ENCODE results near the gene MTUS2. TPM values are rescaled to one million over a fixed set of nuclear protein-coding genes. Genes with fewer than 3 reads are reported as not detected.

The MTUS2 gene
- total and polyA plus RNA-seq, 2 donors (not counting 3 experiments of a cell fraction or from before 2014, with no cell fraction given): not detected

GRCh38 chr13:29227576-29227975 is 407.4 kb downstream of the MTUS2 start:
- dilution Hi-C loops (cut with MboI; ENCODE audit: extremely low pct_ligation_motif_present, low sequenced_read_pairs): no loop called here
- intact Hi-C loops (cut with micrococcal nuclease): no loop called here
- Histone ChIP-seq H3K4me1 (ENCODE audit: control insufficient read depth, extremely low read depth, insufficient read depth, low read length) (no peaks in the 10 kb centered on the region), H3K36me3 (ENCODE audit: control insufficient read depth in 2 of 2, extremely low read depth in 1 of 2, insufficient read depth in 2 of 2, low read length in 2 of 2) (no peaks in the 10 kb centered on the region), H2AFZ (ENCODE audit: low read depth, low read length) (no peak overlapping the region), H3K27ac (ENCODE audit: insufficient read depth, low read depth, low read length) (no peak overlapping the region), H3K9me3 (replicated peaks; ENCODE audit: control insufficient read depth, insufficient read depth, low read length) (no peaks in the 10 kb centered on the region), H3K9ac (replicated peaks; ENCODE audit: extremely low read depth, insufficient read depth, low read length) (no peak overlapping the region), H3K79me2 (ENCODE audit: control insufficient read depth, insufficient read depth, low read length) (no peaks in the 10 kb centered on the region), H3K9me1 (replicated peaks; ENCODE audit: control insufficient read depth, extremely low read depth, insufficient read depth, low read length) (no peaks in the 10 kb centered on the region), H3K27me3 (ENCODE audit: control insufficient read depth in 2 of 2, insufficient read depth in 2 of 2, low read length in 2 of 2) (no peaks in the 10 kb centered on the region), H3K4me2 (ENCODE audit: insufficient read depth, low read length) (no peak overlapping the region), H3K4me3 (replicated peaks in 1 of 3; ENCODE audit: insufficient read depth in 1 of 3, low read depth in 1 of 3, low read length in 3 of 3) (no peak overlapping the region), H4K20me1 (replicated peaks; ENCODE audit: control insufficient read depth, extremely low read depth, insufficient read depth, low read length) (no peaks in the 10 kb centered on the region)
- TF ChIP-seq MAX (IDR thresholded peaks at IDR 0.05; ENCODE audit: insufficient read depth, insufficient read length): no peak
- no peak for TF ChIP-seq GATA2 (IDR thresholded peaks at IDR 0.05; ENCODE audit: insufficient read depth, insufficient read length, low read depth, low read length)
- no peak for TF ChIP-seq POLR2AphosphoS5 (IDR thresholded peaks at IDR 0.05; ENCODE audit: insufficient read depth, low read depth, low read length)
- no peak for TF ChIP-seq POLR2A (IDR thresholded peaks at IDR 0.05; ENCODE audit: low read depth, low read length)
- TF ChIP-seq FOS (IDR thresholded peaks at IDR 0.05; ENCODE audit: borderline replicate concordance, insufficient read depth, low read length): no peak
- TF ChIP-seq CTCF (IDR thresholded peaks at IDR 0.05; ENCODE audit: extremely low read depth in 1 of 2, insufficient read depth in 1 of 2, low read depth in 1 of 2, low read length in 2 of 2): no peak
- TF ChIP-seq MYC (IDR thresholded peaks at IDR 0.05; ENCODE audit: low read depth, low read length): no peak
- TF ChIP-seq EZH2 (IDR thresholded peaks at IDR 0.05; ENCODE audit: borderline replicate concordance, low read depth, low read length, severe bottlenecking): no peak
- TF ChIP-seq JUN (IDR thresholded peaks at IDR 0.05; ENCODE audit: borderline replicate concordance, insufficient read depth, insufficient read length, low read depth): no peak
- POLR2A ChIA-PET: no interaction called here
- no peak for FAIRE-seq
- CTCF ChIA-PET: no interaction called here
- DNase-seq (ENCODE audit: low read depth, low spot score): no peak
- BruUV-seq (replicated peaks): no TSS peak
